GM21447 (cell line): ENCODE data around the gene RFLNA.

ENCODE experiments used
- ATAC-seq: cut with Tn5 transposase; IDR thresholded peaks from one replicate; pipeline ENCODE4 v1.9.1; 2021; ENCODE audit not compliant: unreplicated experiment

Gene RFLNA

DNA sequence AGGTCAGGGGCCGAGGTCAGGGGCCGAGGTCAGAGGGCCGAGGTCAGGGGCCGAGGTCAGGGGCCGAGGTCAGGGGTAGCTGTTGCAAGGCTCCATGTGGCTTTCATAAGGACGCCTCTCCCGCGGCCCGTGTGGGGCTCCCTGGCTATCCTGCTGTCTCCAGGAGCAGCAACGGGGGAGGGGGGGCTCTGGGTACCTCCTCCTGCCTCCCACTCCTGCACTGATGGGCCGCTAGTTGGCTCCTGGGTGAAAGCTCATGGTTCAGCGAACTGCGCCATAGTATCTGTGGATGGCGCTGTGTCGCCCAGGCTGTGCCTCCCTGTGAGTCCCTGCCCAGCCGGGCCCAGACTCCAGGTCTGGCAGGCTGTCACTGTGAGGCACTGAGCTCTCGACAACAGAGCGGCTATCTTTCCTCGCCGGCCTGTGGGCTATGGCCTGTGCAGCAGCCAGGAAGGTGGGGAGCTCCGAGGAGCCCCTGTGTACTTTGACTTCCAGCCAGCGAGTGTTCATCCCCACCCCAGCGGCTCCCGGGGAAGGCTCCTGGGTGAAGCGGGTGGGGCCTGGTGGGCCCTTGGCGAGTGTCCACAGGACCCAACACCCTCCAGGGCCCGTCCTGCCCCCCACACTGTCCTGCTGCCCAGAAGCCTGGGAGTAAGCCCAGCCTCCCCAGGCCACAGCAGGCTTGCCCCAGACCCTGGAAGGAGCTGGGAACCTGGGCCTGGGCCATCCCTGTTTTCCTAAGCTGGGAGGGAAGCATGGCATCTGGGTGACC, 8.1 kb downstream of the RFLNA start:
- no peak for ATAC-seq

DNA sequence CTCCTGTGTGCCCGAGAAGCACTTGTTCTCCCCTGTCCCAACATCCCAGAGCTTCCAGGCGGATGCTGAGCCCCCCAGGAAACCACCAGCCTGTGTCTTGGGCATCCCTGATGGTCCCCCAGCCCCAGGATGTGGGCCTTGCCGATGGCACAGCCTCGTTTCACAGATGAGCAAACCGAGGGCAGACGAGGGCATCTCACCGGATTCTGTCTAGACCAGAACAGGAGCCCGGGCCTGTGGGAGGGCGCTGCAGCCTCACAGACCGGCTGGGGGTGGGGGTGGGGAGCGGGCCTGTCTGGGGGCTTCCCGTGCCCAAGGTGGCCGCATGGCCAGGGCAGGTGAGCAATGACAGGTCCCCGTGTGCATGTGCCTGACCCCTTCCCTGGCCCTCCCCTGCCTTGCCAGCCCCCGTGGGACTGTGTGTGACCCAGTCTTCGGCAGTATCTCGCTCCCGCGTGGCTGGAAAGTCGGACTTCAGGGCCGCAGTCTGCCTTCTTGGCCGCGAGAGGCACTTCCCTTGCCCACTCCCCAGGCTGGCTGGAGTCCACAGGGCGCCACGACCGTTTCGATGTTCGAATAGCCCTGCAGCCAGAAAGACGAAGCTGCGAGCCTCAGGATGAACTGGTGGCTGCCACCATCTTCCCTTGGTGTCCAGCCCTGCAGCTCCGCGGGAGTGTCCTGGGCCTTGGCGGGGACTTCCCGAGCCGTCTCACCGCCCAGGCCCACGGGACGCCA, 8.9 kb downstream of the RFLNA start:
- no peak for ATAC-seq

DNA sequence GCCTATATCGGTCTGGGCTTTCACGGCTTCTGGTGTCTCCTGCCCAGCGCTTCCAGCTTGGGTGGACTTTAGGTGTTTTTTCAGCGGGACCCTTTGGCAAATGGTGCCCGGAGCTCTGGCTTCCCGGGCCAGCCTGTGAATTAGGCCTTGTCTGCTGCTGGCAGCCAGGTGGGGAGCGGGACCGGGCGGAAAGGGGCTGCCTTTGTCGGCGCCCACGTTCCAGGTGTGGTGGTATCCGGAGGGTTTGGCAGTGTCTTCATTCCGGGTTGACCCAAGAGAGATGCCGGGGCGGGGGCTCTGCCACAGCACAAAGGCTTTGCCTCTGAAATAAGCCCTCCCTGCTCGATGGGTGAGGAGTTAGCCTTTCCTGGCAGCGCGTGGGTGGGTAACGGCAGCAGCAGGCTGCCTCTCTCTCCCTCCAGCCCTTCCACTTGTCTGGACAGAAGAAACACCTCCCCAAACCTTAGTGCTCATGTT, 9.5 kb downstream of the RFLNA start:
- ATAC-seq: no peak

DNA sequence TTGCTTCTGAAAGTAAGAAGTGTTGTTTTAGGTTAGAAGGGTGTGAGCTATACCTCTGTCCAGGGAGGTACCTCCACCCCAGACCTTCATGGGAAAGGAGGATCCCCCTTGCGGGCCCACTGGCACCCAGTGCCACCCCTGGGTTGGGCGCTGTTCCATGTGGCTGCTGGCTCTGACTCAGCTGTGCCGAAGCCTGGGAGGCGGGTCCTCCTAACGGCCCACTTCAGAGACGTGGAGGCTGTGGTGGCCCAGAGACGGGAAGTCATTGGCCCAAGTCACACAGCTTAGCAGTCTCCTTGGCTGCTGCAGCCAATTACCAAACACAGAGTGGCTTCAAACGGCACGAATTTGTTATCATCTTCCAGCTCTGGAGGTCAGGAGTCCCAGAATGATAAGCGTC, 10.2 kb downstream of the RFLNA start:
- ATAC-seq: no peak

DNA sequence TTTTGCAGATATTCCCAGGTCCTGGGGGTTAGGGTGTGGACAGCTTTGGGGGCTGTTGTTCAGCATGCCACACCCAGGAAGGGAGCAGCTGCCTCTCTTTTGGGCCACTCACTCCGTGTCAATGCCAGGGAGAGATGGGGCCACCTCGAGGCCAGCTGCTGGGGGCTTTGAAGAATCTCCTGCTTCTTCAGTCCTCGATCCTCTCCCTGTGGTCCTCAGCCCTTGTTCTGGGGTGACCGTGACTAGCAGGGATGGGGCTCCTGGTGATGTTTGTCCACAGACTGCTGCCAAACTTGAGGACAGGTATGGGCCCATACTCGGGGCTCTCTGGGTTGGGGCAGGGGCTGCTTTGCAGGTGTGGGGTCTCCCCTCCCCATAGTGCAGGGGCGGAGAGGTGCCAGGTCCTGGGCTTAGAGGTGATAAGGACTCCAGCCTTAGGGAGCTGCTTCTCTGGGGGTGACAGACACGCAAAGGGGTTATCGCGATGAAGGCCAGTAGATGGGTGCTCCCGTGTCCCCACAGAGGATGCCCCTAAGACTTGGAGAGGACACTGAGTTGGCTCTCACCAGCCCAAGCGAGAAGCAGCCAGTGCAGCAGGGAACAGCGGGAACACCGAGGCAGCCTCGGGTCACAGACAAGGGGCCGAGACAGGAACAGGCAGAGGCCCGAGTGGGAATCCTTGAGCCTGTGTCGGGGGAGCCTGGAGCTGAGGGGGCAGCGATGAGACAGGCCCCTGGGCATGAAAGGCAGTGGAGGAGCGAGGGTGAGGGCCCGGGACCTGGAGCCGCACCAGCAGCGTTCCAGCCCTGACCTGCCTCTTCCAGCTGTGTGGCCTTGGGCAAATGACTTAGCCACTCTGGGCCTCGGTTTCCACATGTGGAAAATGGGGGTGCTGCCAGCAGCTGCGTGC, 11.1 kb downstream of the RFLNA start:
- no peak for ATAC-seq

DNA sequence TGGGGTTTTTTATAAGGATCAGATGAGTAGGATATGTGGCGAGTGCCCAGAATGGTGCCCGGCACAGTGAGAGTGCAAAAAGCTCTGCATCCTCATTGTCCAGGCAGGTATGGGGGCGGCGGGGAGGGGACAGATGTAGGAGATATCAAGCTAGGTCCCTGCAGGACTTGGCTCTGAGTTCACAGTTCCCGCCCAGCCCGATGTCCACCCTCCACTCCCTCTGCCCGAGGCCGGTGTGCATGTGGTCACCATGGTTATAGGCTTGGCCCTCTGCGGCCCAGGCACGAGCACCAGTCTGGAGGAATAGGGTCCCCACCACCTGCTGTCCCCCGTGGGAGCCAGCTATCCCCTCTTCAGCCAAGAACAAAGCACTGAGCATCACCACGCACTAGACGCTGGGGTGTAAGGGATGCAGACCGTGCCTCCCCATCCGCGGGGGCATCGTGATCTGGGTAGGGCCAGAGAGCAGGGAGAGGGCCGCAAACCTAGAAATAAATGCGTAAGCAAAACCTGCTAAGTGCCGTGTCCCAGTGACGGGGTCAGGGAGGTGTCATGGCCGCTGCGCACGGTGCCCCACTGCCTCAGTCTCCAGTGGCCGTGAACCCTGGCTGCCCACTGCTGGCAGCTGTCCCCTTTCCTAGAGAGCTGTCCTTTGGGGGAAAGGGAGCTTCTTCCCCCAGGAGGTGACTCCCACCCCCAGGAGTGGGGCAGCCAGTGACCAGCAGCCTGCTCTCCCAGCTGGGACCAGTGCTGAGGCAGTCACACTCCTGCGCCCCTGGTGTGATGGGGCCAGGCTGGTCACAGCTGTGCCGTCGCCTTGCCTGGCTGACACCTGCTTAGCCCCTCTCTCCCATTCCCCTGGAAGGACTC, 12.0 kb downstream of the RFLNA start:
- ATAC-seq: no peak

DNA sequence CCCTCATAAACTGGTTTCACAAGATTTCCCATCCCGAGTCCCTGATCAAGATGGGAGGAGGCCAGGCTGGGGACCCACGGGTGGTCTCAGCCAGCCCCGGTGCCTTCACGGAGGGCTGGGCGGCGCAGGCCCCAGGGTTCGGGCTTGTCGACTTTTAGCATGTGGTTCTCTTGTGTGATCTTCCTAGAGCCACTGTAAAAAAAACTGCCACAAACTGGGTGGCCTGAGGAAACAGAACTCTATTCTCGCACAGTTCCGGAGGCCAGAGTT, 12.6 kb downstream of the RFLNA start:
- no peak for ATAC-seq

DNA sequence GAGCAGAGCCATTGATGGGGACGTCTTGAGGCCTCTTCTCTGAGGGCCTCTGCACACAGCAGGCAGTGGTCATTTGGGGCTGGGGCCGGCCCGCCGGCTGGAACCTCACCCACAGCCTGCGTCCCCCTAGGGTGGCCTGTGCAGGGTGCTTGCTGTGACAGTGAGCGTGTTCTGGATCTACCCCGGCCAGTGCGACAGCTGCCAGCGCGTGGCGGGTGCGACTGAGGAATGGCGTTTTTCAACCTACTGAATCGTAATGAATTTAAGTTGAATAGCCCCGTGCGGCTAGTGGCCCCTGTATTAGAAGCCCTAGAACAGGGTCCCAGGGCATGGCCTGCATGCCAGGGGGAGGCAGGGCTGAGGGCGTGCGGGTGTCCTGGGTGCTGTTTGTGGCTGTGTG, 13.8 kb downstream of the RFLNA start:
- ATAC-seq: no peak

DNA sequence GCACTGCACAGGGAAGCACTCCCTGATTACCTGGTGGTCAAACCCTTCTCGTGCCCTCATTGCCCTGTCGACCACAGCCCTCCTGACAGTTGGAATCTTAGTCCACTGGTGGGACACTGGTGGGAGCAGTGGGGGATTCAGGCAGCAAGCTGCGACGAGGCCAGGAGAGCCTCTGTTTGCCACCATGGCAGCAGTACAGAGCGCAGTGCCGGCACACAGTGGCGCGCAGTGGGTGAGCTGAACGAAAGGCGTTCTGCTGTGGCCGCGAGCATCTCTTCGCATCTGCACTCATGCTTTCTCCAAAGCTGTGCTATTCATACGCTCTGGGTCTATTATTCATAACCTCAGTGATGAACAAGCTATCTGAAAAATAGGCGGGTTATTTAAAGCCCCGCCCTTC, 14.3 kb downstream of the RFLNA start:
- ATAC-seq: no peak

DNA sequence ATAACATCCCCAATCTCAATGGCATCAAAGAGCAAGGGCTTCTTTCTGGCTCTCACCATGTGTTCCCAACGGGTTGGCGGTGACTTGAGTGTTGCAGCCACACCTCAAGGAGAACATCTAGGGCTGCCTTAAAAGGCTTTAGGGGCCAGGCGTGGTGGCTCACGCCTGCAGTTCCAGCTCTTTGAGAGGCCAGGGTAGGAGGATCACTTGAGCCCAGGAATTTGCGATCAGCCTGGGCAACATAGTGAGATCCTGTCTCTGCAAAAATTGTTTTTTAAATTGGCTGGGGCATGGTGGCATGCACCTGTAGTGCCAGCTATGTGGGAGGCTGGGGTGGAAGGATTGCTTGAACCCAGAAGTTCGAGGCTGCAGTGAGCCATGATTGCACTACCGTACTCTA, 14.9 kb downstream of the RFLNA start:
- no peak for ATAC-seq

DNA sequence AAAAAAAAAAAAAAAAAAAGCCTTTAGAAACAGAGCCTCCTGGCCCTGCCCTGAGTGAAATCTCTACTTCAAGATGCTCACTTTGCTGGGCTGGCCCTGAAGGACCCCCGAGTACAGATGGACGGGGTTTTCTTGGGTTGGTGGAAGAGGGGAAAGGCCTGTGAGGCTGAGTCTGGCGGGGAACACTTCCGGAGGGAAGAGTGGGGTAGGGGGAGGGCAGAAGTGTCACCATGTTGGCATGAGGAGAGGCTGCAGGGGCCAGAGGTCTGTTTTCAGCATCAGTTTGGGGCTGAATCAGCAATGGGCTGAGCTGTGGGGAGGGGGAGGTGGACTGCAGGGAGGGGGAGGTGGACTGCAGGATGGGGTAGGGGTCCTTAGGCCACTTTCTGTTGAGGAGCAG, 15.3 kb downstream of the RFLNA start:
- no peak for ATAC-seq

DNA sequence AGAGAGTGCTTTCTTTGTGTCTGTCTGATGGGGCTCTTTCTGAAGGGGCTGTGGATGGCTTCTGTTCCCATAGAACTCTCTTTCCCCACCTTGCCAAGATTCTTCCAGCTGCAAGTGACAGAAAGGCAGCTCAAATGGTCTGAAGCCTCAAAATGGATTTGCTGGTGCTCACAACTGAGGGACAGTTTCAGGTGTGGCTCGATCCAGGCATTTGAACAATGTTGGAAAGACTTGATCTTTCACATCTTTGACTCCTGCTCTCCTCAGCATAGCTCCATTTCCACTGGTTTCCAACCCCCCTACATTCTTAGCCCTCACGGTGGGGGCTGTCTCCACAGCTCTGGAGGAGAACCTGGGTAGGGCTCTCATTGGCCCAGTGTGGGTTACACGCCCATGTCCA, 15.9 kb downstream of the RFLNA start:
- ATAC-seq: no peak

DNA sequence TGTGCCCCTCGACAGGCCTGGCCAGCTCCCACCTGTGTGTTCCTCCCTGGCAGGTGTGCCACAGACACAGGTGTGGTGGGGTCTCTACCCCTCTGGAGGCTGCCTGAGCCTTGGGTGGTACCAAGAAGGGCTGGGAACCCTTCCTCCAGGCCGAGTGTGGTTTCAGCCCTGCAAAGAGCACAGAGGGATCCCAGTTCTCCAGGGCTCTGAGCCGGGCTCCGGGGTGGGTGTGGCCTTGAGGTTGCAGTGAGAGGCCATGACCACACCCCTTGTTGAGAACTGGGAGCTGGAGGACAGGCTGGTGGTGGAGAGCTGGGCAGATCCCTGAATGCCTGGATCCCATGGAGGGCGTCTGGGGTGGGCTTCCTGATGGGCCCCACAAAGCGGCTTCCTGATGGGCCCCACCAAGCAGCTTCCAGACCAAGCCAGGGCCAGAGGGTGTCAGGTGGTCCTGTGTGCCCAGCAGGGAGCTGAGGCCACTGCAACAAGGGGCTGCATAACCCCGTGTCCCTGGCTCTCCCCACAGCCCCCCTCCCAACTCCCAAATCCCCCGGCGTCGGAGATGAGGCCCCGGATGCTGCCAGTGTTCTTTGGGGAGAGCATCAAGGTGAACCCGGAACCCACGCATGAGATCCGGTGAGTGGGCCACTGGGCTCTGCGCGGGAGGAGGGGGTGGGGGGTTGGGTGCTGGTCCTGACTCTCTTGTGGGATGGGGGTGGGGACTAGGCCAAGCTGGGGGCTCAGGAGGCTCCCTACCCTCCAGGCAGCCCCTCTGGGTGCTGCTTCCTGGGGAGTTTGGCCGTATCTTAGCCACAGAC, 16.6 kb downstream of the RFLNA start:
- no peak for ATAC-seq

DNA sequence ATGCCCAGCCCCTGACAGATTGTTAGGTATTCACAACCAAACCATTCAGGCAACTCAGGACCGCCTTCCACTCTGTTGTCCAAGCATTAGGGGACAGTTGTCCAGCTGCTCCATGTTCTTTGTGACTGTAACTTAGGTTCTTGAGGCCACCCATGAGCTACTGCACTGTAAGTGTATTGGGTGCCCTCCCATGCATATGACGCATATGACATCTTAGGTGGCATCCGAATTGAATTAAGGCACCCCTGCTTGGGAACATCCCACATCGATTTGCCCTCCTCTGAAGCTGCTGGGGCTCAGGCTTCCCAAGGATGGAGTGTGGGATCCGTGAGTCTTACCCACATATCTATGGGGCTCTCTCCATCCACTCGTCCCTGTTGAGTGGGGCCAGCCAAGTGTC, 17.7 kb downstream of the RFLNA start:
- ATAC-seq: no peak

DNA sequence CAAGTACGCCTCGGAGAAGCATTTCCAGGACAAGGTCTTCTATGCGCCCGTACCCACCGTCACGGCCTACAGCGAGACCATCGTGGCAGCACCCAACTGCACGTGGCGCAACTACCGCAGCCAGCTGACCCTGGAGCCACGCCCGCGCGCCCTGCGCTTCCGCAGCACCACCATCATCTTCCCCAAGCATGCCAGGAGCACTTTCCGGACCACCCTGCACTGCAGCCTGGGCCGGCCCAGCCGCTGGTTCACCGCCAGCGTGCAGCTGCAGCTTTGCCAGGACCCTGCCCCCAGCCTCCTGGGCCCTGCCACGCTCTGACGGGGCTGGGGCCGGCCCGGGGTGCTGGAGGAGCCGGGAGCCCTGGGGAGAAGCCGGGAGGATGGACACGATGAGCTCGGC, 19.3 kb downstream of the RFLNA start:
- ATAC-seq: no peak

DNA sequence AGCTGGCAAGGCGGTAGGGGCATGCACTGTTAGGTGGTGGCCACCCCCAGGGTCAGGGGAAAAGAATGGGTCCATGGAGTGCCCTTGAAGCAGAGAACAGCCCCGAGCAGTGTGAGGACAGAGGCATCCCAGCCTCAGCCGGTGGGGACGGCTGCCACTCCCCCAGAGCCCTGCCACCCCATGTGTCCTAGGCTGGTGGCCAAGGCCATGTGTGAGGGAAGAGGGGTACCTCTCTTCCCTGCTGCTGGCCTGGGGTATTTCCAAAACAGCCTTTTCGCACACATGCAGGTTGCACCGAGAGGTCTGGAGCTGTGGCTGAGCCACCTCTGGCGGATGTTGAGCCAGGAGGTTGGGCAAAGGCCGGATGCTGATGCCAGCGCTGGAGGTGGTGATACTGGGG, 19.9 kb downstream of the RFLNA start:
- no peak for ATAC-seq

DNA sequence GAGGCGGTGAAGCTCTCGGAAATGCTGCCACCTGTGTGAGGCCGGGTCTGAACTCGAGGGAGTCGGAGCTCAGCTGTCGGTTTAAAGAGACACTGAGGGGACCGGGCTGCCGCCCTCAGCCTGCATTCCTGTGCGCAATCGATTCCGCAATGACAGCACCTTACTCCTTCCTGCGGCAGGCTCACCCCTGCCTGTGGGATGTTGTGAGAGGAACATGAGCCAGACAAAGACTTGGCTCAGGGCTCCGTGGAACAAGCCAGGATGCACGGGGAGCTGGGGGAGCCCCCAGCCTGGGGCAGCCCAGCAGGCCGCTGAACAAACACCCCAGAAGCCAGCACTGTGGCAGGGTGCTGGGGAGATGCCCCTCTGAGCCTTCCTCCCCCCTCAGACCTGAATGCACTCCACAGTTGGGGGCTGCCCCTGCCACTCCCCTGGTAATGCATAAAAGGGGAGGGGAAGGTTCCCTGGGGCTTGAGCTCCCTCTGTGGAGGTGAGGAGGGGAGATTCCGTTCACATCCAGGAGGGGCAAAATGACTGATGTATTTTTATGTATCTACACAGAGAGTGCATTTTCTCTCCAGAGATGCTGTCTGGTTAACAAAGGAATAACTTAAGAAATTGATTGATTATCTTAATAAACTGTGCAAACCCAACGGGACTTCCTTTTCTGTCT, 20.6 kb downstream of the RFLNA start:
- no peak for ATAC-seq

DNA sequence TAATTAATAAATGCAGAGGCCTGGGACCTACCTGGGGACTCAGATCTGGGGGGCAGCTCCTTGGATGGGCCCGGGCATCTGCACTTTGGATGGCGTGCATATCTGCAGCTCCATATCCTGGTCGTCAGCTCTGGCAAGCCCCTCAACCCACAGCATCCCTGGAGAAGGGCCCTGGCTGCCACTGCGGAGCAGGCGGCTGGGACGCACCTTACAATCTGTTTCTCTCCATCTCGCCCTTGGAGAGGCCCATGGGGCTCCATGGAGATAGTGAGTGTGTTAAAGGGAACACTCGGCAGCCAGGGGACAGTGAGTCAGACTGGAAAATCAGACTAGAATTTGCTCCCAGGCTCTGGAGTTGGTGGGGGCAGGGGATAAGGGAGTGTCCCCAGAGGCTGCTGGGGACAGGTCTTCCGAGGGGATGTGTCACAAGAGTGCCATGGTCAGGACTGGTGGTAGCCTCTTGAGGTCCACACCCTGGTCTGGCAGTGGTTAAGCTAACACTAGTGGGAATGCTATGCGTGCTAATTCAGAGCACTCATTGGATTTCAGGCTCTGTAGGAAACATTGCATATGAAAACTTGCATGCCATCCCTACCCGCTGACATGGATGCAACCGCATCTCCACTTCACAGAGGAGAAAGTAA, 21.5 kb downstream of the RFLNA start:
- no peak for ATAC-seq

DNA sequence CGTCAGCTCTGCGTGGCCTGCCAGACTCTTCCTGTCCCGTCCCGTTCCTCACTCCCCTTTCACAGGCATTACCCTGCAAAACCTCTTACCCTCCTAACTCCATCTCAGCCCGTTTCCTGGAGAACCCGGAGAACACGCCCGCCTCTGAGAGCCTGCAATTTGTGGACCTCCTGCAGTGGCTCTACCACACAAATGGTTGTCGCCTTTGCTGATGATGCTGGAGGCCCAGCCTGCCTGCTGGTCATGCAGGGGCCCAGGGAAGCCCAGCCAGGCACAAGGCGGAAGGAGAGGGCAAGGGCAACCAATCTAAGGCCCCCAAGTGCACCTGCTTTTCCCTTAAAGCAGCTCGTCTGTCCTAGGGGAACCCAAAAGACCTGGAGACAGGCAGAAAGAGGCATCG, 22.5 kb downstream of the RFLNA start:
- ATAC-seq: no peak
